H1 (cell line): ENCODE measurements around the gene GDI2. TPM values are rescaled to one million over a fixed set of nuclear protein-coding genes. Genes with fewer than 3 reads are reported as not detected.

ENCODE experiments used
- CTCF ChIA-PET: fragments of 300-600 bp; sonication (Branson Sonifier 250); formaldehyde crosslinking; loops from one replicate; lab custom pipeline; 2021; ENCODE audit not compliant: partially characterized antibody; lab: Charles Lee
- POLR2A ChIA-PET: fragments of 300-600 bp; sonication (Branson Sonifier 250); formaldehyde crosslinking; loops from one replicate; lab custom pipeline; 2021; ENCODE audit warnings: inconsistent platforms; ENCODE audit not compliant: partially characterized antibody; lab: Charles Lee
- DNase-seq, 2 experiments: peaks; one replicate each; pipeline versions ENCODE4 v3.0.0 to v3.0.0-alpha.2; 2010 to 2022; ENCODE audit warnings: low spot score in 2 of 2, low read depth in 1 of 2, mixed read lengths in 1 of 2
- FAIRE-seq: peaks from 2 replicates; lab custom pipeline; 2011; peaks lifted over from hg19 to GRCh38; lab: Jason Lieb, UNC
- H2AFZ ChIP-seq: 2 replicates; pipeline ENCODE4 v1.8.1; 2012; ENCODE audit warnings: low read length, inconsistent platforms
- H2AK5ac ChIP-seq: 2 replicates; pipeline ENCODE4 v1.6.1; 2013; ENCODE audit warnings: low read depth, low read length
- H2BK120ac ChIP-seq: replicated peaks from 2 replicates; pipeline ENCODE3; 2013; ENCODE audit warnings: low read depth, low read length, inconsistent platforms
- H2BK12ac ChIP-seq: 2 replicates; pipeline ENCODE4 v1.6.1; 2013; ENCODE audit warnings: low read depth, low read length
- H2BK15ac ChIP-seq: 2 replicates; pipeline ENCODE4 v1.6.1; 2013; ENCODE audit warnings: low read length
- H2BK20ac ChIP-seq: 2 replicates; pipeline ENCODE4 v1.6.1; 2013; ENCODE audit warnings: low read length
- H2BK5ac ChIP-seq: 2 replicates; pipeline ENCODE4 v1.6.1; 2013; ENCODE audit warnings: low read depth, low read length
- H3K14ac ChIP-seq: 2 replicates; pipeline ENCODE4 v1.6.1; 2013; ENCODE audit warnings: inconsistent platforms; ENCODE audit not compliant: insufficient read length
- H3K18ac ChIP-seq: 2 replicates; pipeline ENCODE4 v1.6.1; 2013; ENCODE audit warnings: low read length; ENCODE audit errors: extremely low read depth
- H3K23ac ChIP-seq: 2 replicates; pipeline ENCODE4 v1.6.1; 2013; ENCODE audit warnings: inconsistent platforms; ENCODE audit not compliant: insufficient read length
- H3K23me2 ChIP-seq: 2 replicates; pipeline ENCODE4 v1.6.1; 2013; ENCODE audit warnings: low read depth, low read length
- H3K27ac ChIP-seq: 2 replicates; pipeline ENCODE4 v1.6.1; 2011; ENCODE audit warnings: low read depth, low read length, inconsistent platforms
- H3K27me3 ChIP-seq, 4 experiments: replicated peaks in 1 of 4; 1 replicate in 1 of 4; 2 replicates in 3 of 4; pipeline versions ENCODE4 v1.6.1 to v1.8.1; 2011 to 2013; ENCODE audit warnings: low read length in 3 of 4, mild to moderate bottlenecking in 3 of 4, inconsistent platforms in 2 of 4, mixed read lengths in 2 of 4, moderate library complexity in 1 of 4; ENCODE audit not compliant: control insufficient read depth in 3 of 4, insufficient read depth in 3 of 4; ENCODE audit errors: extremely low read depth in 1 of 4
- H3K36me3 ChIP-seq, 4 experiments: 2 replicates each; pipeline versions ENCODE4 v1.6.1 to v1.8.1; 2011 to 2013; ENCODE audit warnings: mild to moderate bottlenecking in 4 of 4, low read length in 3 of 4, moderate library complexity in 2 of 4, control low read depth in 1 of 4, inconsistent platforms in 1 of 4; ENCODE audit not compliant: insufficient read depth in 4 of 4, control insufficient read depth in 2 of 4
- H3K4ac ChIP-seq: replicated peaks from 2 replicates; pipeline ENCODE3; 2013; ENCODE audit warnings: low read length, low read depth, mixed read lengths, inconsistent platforms; ENCODE audit not compliant: insufficient read length
- H3K4me1 ChIP-seq, 4 experiments: replicated peaks in 1 of 4; 1 replicate in 1 of 4; 2 replicates in 3 of 4; pipeline versions ENCODE4 v1.6.1 to v1.8.1; 2011 to 2013; ENCODE audit warnings: low read length in 3 of 4, inconsistent platforms in 2 of 4, mixed read lengths in 1 of 4; ENCODE audit not compliant: insufficient read depth in 4 of 4, control insufficient read depth in 3 of 4
- H3K4me2 ChIP-seq, 2 experiments: 2 replicates each; pipeline versions ENCODE4 v1.6.1 to v1.8.1; 2011 to 2013; ENCODE audit warnings: low read depth in 2 of 2, low read length in 2 of 2, control low read depth in 1 of 2, inconsistent platforms in 1 of 2, mild to moderate bottlenecking in 1 of 2; ENCODE audit not compliant: insufficient read depth in 1 of 2
- H3K4me3 ChIP-seq, 4 experiments: fragments of 200-600, 300-600 bp in 1 of 4; sonication (generic), shearing (Covaris generic), sonication (Bioruptor Twin) in 1 of 4; 2 replicates each; pipeline versions ENCODE4 v1.5.1 to v1.8.1; 2011 to 2016; ENCODE audit warnings: low read length in 4 of 4, low read depth in 3 of 4, control low read depth in 2 of 4, inconsistent platforms in 2 of 4, mild to moderate bottlenecking in 2 of 4, mixed read lengths in 1 of 4, moderate library complexity in 1 of 4; ENCODE audit not compliant: insufficient read depth in 2 of 4; ENCODE audit errors: extremely low read depth in 1 of 4
- H3K56ac ChIP-seq: replicated peaks from 2 replicates; pipeline ENCODE3; 2013; ENCODE audit warnings: low read depth, mild to moderate bottlenecking, mixed read lengths, low read length, inconsistent platforms; ENCODE audit not compliant: insufficient read length
- H3K79me1 ChIP-seq: 2 replicates; pipeline ENCODE4 v1.6.1; 2013; ENCODE audit warnings: low read depth, low read length, control low read depth
- H3K79me2 ChIP-seq, 2 experiments: 2 replicates each; pipeline versions ENCODE4 v1.6.1 to v1.8.1; 2012 to 2013; ENCODE audit warnings: low read length in 2 of 2, mild to moderate bottlenecking in 2 of 2, inconsistent platforms in 1 of 2; ENCODE audit not compliant: insufficient read depth in 2 of 2, control insufficient read depth in 1 of 2
- H3K9ac ChIP-seq, 4 experiments: replicated peaks in 1 of 4; 1 replicate in 1 of 4; 2 replicates in 3 of 4; pipeline versions ENCODE4 v1.6.1 to v1.8.1; 2011 to 2013; ENCODE audit warnings: low read depth in 3 of 4, low read length in 3 of 4, control low read depth in 2 of 4, mild to moderate bottlenecking in 2 of 4, moderate library complexity in 2 of 4, inconsistent platforms in 1 of 4; ENCODE audit errors: extremely low read depth in 1 of 4
- H3K9me3 ChIP-seq, 2 experiments: 2 replicates each; pipeline versions ENCODE4 v1.6.1 to v1.8.1; 2012 to 2013; ENCODE audit warnings: mild to moderate bottlenecking in 2 of 2, moderate library complexity in 2 of 2, control low read depth in 1 of 2, inconsistent platforms in 1 of 2, low read depth in 1 of 2, low read length in 1 of 2, mixed read lengths in 1 of 2; ENCODE audit not compliant: insufficient read depth in 2 of 2
- H4K20me1 ChIP-seq, 2 experiments: replicated peaks in 1 of 2; 2 replicates each; pipeline versions ENCODE3 to v1.8.1; 2011 to 2013; ENCODE audit warnings: inconsistent platforms in 2 of 2, low read length in 2 of 2, mild to moderate bottlenecking in 1 of 2; ENCODE audit not compliant: insufficient read depth in 2 of 2, control insufficient read depth in 1 of 2
- H4K5ac ChIP-seq: 2 replicates; pipeline ENCODE4 v1.6.1; 2013; ENCODE audit warnings: low read length, low read depth, mixed read lengths, inconsistent platforms; ENCODE audit not compliant: insufficient read length
- H4K8ac ChIP-seq: 2 replicates; pipeline ENCODE4 v1.8.0; 2013; ENCODE audit warnings: mild to moderate bottlenecking, moderate library complexity, low read length, inconsistent platforms; ENCODE audit not compliant: insufficient read depth; ENCODE audit errors: extremely low read depth
- H4K91ac ChIP-seq: replicated peaks from 2 replicates; pipeline ENCODE3; 2013; ENCODE audit warnings: low read length, mixed read lengths, inconsistent platforms; ENCODE audit not compliant: insufficient read length
- WGBS, 2 experiments: shearing (Covaris generic) in 1 of 2; methylation state at CpG; one replicate each; pipeline versions ENCODE4 v1.1.6 to v1.1.7; 2013 to 2015; ENCODE audit warnings: low lambda C conversion rate in 2 of 2, mixed read lengths in 2 of 2, inconsistent platforms in 1 of 2, low coverage in 1 of 2, missing lambda C conversion rate in 1 of 2; ENCODE audit not compliant: insufficient replicate concordance in 2 of 2, insufficient coverage in 1 of 2, insufficient read length in 1 of 2; ENCODE audit errors: extremely low coverage in 1 of 2, missing lambda C conversion rate in 1 of 2; 5-methylcytosine and 5-hydroxymethylcytosine counted together
- polyA plus RNA-seq, 7 experiments: library from polyadenylated mRNA; depleted of rRNA in 3 of 7; stranded (reverse) in 5 of 7; unstranded in 2 of 7; fragments of >200 nt in 5 of 7; fragments of 200-250 nt in 2 of 7; gene quantifications; 1 replicate in 5 of 7; 2 replicates in 1 of 7; 4 replicates in 1 of 7; pipeline versions ENCODE4 v1.2.1 to v1.2.3, GENCODE V29; 2011 to 2013; ENCODE audit warnings: missing spikeins in 2 of 7, mixed read lengths in 2 of 7
- total RNA-seq: library from RNA; stranded (reverse); fragmentation: NEBNext Ultra II Directional; extraction: Animal tissue kit (Norgen Biotek cat#: 25700); gene quantifications from 2 replicates; pipeline ENCODE4 v1.2.1, GENCODE V29; 2021

Gene GDI2
- total and polyA plus RNA-seq, 2 of the 8 experiments (the other 6 are each of a cell fraction or from before 2014, with no cell fraction given) = 168 to 385 TPM

GRCh38 chr10:5831446-5831782 lies 18.2 kb upstream of the GDI2 start:
- no peaks in the 10 kb centered on the region for H3K36me3 ChIP-seq
- H2BK12ac ChIP-seq = no peak overlapping the region
- peaks cover 0 to 2% (median 0%) of the 10 kb centered on the region in 4 experiments; a peak in 1 of 7 replicates for H3K4me1 ChIP-seq
- no peak for FAIRE-seq
- 93% methylated on average over 8 of the region's 8 CpGs; no CpG with 5 or more reads in 1 of the 2 experiments for WGBS, 2 experiments
- no peaks in the 10 kb centered on the region for H3K9me3 ChIP-seq
- H3K18ac ChIP-seq = no peak overlapping the region
- no peak overlapping the region for H4K91ac ChIP-seq
- H3K9ac ChIP-seq = no peak overlapping the region
- no peak overlapping the region for H2BK20ac ChIP-seq
- POLR2A ChIA-PET = interaction anchor here (0.8 to 1.6 kb wide), 2 partner anchors 11 to 14 kb away, joined by 4 read pairs; no protein-coding TSS in a partner anchor
- no peak overlapping the region for H3K56ac ChIP-seq
- no peaks in the 10 kb centered on the region for H3K23me2 ChIP-seq
- CTCF ChIA-PET = interaction anchor here (0.6 to 0.9 kb wide), 2 partner anchors 31 to 43 kb away, joined by 3 to 4 read pairs; no protein-coding TSS in a partner anchor
- H3K27me3 ChIP-seq = no peaks in the 10 kb centered on the region
- no peak overlapping the region for H3K14ac ChIP-seq
- DNase-seq = no peak
- H2AK5ac ChIP-seq = no peak overlapping the region
- H3K4ac ChIP-seq = no peak overlapping the region
- H2BK15ac ChIP-seq = no peak overlapping the region
- no peaks in the 10 kb centered on the region for H4K20me1 ChIP-seq
- H3K4me3 ChIP-seq = no peak overlapping the region
- H3K79me1 ChIP-seq = no peaks in the 10 kb centered on the region
- H3K4me2 ChIP-seq = no peak overlapping the region
- no peak overlapping the region for H3K27ac ChIP-seq
- H2AFZ ChIP-seq = no peak overlapping the region
- no peak overlapping the region for H2BK5ac ChIP-seq
- no peak overlapping the region for H3K23ac ChIP-seq
- H2BK120ac ChIP-seq = no peak overlapping the region
- no peak overlapping the region for H4K5ac ChIP-seq
- H3K79me2 ChIP-seq = no peaks in the 10 kb centered on the region
- no peak overlapping the region for H4K8ac ChIP-seq
